GM18907 (cell line): ENCODE data around the gene KRTAP10-2.
"Not testable (repeated sequence)": the region's sequence is repeated elsewhere in the genome, so short reads cannot be mapped to it uniquely, and the experiment has no call there.

Experiments
- ATAC-seq: cut with Tn5 transposase; IDR thresholded peaks from one replicate; pipeline ENCODE4 v1.9.1; 2021; ENCODE audit warnings: mild to moderate bottlenecking, moderate library complexity; ENCODE audit not compliant: unreplicated experiment

KRTAP10-2 gene

DNA sequence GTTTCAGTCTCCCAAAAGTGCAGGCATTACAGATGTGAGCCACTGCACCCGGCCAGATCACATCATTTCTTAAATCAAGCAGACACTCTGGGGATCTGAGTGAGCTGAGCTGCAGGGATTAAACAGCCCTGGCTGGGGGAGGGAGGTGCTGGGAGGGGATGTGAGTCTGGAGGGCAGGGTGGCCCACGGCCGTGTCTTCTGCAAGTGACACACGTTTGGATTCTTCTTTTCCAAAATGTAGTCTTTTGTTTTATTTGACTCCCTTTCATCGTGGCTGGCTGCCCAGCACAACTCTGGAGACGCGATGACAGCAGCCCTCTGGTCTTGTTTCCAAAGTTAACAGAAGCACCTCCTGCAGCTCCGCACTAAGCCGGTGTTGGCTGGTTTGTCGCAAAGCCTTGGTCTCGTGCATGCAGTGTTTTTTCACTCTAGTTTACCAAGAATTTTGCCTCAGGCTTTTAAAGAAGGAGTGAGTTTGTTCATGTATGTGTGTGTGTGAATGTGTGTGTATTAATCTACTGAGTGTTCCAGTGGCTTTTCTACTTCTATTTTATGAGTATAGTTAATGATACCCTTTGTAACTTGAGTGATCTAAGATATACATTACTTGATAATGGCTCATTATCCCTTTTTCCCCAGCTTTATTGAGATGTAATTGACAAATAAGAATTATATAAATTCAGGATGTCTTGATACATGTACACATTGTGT lies 31.9 kb upstream of the KRTAP10-2 start:
- no peak for ATAC-seq

DNA sequence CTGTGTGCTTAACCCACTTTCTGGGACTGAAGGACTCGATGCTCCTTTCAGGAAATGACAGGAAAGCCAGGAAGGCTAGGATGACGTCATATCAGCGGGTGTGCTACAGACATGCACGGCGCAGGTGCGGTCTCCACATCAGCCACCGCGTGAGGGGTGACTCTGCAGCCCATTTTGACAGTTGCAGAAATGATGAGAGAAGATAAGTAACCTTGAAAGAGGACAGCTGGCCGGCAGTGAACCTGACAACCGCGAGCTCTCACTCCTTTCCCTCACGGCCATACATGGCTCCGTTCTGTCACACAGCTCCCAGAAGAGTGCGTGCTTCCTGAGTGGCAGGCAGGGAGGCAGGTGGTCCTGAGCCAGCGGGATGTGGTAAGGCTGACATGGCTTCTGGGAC lies 30.8 kb upstream of the KRTAP10-2 start:
- ATAC-seq: no peak

DNA sequence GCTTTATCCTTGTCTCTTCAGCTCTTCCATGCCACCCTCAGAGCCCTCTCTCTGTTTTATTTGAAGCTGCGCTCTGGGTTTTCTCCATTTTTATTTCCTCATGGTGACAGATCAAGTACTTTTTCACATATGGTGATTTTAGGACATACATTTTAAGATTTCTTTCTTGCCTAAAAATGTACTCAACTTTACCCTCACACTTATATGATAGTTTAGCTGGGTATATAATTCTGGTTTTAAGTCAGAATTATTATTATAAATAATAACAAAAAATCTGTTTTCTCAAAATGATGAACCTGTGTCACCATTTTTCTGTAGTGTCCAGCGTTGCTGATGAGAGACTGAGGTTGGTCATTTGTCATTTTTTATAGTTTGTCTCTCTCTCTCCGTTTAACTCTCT lies 29.9 kb upstream of the KRTAP10-2 start:
- ATAC-seq: no peak

DNA sequence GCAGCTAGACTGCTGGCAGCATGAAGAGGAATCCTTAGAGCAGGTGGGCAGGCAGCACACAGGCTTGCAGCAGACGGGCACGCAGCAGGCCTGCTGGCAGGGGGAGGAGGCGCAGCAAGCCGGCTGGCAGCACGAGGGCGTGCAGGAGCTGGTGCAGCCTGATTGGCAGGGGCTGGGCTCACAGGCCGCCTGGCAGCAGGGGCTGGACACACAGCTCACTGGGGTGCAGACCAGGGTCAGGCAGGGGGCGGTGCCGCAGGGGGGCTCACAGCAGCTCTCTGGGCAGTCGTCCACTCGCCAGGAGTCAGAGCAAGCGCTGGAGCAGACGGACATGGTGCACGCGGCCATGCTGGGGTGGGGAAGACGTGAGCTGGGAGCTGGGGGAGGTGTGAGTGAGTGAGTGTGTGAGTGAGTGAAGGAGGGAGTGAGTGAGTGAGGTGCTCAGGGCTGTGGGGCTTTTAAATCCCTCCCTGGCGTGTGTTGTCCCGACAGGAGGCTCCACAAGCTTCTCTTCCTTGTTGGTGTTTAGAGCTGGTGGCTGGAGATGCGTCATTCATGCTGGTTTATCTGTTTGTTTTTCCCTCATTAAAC lies 29.0 kb upstream of the KRTAP10-2 start, which contains the start of gene KRTAP10-5:
Gene KRTAP10-5, minus strand, starts transcription at position 374 of the 591 bp plus-strand sequence. Its CDS starts 26 bp downstream, at position 348.
- not testable (repeated sequence) for ATAC-seq

DNA sequence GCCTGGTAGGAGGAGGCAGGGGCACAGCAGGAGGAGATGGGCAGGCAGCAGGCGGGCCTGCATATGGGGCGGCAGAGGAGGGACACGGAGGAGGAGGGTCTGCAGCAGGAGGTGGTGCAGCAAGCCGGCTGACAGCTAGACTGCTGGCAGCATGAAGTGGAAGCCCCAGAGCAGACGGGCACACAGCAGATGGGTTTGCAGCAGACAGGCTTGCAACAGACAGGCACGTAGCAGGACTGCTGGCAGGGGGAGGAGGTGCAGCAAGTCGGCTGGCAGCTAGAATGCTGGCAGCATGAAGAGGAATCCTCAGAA lies 28.5 kb upstream of the KRTAP10-2 start:
- ATAC-seq: no peak

DNA sequence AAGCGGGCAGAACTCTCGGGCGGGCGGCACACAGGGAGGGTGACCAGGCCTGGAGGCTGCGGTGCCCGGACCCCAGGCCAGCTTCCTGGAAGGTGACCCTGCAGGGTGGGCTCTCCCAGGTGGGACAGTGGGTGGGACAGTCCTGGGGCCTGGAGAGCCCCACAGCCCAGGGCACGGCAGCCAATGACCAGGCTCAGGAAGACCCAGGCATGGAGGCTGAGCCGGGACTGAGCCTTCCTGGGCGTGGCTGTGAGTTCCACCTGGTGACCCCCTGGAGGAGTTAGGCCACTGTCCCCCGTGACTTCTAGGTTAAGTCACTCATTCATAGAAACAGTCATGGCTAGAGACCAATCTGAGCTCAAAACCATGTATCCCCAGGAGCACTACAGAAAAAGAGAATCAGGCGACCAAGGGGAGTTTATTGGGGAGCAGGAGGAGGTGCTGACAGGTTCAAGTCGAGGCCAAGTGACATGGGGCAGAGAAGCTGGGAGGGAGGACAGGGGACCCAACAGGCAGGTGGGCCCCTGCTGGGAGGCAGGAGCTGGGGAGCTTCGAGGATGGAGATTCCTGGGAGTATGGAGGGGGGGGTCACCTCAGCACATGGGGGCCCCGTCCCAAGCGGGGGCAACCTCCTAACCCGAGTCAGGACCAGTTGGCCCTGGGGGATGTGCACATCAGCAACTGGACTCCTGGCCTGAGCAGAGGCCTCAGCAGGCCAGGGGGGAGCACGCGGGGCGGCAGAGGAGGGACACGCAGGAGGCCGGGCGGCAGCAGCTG lies 27.9 kb upstream of the KRTAP10-2 start:
- no peak for ATAC-seq

DNA sequence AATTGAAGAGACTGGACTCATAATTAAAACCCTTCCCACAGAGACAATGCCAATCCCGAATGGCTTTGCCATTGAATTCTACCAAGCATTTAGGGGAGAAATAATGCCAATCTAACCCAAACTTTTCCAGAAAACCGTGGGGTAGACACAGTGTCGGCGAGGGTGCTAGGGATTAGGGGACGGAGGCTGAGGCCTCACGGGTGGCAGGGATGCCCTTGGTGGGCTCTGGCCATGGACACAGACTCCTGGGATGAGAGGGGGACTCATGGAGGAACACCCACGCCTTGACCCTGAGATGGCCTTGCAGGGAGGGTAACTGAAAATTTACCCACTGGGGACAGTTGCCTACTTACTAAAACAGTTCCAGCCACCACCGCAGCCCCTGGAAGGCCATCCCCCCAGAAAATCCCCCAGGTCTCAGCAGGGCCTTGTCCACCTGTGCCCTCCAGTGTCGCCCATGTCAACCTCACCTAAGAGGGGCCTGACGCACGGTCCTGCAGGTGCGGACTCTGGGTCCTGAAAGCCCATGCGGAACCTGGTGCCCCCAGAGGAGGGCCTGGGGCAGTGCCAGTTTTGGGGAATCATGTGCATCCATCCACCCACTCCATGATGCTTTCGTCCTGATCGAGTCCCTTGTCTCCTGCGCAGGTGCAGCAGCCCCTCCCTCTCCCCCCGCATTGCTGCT lies 27.2 kb upstream of the KRTAP10-2 start:
- ATAC-seq: no peak

DNA sequence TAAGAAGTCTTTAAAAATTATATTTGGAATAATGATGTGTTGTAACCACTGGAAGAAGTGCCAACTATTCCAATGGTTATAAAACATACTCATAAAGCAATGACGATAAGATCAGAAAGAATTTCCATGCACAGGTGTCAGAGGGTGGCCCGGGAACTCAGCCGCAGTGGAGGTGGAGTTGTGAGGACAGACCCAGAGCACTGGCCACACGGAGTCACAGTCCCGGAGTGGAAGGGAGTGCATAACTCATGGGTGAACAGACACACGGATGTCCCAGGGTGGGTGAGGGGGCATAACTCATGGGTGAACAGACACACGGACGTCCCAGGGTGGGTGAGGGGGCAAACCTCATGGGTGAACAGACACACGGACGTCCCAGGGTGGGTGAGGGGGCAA lies 24.7 kb upstream of the KRTAP10-2 start:
- ATAC-seq: no peak

DNA sequence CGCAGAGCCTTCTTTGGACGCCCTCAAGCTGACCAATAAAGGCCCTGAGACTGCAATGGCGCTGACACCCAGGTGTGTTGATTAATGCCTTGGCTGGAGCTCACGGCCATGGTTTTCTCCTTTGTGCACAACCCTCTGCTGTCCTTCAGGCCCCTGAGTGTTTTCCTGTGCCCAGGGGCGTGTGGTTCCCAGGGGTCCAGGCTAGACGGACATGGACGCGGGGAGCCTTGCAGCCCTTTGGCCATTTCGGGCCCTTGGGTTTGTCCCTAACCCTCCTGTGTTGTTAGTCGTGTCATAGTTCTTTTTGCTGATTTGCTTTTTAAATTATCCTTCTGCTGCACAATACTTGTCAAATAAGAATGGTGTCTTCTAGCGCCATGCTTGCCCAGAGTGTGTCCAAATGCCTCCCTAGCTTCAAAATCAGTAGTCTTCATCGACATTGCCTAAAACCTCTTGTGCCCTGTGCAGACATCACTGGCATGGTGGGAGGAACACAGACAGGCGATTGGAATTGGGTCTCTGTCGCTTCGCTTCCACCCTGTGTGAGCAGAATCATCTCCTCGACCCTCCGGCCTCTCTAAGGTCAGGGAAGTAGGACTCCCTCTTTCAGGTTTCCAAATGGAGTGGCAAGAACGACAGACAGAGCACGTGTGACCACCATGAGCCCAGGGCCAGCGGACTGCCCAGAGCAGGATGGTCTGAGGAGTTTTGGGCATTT lies 24.2 kb upstream of the KRTAP10-2 start:
- ATAC-seq: no peak

DNA sequence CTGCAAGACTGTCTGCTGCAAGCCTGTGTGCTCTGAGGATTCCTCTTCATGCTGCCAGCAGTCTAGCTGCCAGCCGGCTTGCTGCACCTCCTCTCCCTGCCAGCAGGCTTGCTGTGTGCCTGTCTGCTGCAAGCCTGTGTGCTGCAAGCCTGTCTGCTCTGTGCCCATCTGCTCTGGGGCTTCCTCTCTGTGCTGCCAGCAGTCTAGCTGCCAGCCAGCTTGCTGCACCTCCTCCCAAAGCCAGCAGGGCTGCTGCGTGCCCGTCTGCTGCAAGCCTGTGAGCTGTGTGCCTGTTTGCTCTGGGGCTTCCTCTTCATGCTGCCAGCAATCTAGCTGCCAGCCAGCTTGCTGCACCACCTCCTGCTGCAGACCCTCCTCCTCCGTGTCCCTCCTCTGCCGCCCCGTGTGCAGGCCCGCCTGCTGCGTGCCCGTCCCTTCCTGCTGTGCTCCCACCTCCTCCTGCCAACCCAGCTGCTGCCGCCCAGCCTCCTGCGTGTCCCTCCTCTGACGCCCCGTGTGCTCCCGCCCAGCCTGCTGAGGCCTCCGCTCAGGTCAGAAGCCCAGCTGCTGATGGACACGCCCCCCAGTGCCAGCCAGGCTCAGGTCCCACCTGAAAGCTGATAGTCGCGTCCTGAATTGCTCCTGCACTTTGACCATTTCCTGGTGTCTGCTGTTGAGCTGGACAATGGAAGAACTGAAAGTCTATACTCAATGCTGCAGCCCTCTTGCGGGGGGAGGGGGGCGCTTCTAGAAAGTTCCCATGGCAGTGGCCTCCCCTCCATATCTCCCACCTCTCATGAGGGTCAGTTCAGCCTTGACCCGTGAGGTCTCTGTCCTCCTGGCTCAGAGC lies 23.4 kb upstream of the KRTAP10-2 start:
- no peak for ATAC-seq

DNA sequence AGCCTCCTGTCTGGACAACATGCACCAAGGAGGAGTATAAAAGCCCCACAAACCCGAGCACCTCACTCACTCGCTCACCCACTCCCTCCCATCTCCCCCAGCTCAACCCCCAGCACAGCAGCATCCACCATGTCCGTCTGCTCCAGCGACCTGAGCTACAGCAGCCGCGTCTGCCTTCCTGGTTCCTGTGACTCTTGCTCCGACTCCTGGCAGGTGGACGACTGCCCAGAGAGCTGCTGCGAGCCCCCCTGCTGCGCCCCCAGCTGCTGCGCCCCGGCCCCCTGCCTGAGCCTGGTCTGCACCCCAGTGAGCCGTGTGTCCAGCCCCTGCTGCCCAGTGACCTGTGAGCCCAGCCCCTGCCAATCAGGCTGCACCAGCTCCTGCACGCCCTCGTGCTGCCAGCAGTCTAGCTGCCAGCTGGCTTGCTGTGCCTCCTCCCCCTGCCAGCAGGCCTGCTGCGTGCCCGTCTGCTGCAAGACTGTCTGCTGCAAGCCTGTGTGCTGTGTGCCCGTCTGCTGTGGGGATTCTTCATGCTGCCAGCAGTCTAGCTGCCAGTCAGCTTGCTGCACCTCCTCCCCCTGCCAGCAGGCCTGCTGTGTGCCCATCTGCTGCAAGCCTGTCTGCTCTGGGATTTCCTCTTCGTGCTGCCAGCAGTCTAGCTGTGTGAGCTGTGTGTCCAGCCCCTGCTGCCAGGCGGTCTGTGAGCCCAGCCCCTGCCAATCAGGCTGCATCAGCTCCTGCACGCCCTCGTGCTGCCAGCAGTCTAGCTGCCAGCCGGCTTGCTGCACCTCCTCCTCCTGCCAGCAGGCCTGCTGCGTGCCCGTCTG lies 22.5 kb upstream of the KRTAP10-2 start, which contains the start of gene KRTAP10-4:
Gene KRTAP10-4, plus strand, starts transcription at position 100 of the 827 bp plus-strand sequence. Its CDS starts 30 bp downstream, at position 130.
- ATAC-seq: not testable (repeated sequence)

DNA sequence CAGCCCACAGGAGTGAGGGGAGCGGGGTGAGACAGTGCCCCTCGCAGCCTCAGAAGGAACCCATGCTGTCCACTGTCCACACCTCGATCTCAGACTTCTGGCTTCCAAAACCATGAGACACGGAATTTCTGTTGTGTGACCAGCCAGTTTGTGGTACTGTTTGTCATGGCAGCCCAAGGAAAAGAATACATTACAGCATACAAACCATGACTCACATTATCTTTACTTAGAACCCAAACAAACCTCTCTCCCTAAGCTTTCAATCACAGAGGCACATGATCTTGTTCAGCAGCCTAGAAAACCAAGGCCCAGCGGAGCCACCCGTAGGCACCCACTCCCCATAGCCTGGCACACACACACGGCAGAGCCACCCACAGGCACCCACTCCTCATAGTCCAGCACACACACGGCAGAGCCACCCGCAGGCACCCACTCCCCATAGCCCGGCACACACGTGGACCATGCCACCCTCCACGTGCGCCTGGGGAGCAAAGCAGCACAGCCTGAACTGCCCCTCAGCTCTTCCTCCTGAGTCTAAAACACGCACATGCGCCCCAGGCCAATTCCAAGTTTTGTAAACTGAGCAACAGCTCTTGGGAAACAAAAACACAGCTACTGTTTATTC lies 21.8 kb upstream of the KRTAP10-2 start:
- ATAC-seq: no peak

DNA sequence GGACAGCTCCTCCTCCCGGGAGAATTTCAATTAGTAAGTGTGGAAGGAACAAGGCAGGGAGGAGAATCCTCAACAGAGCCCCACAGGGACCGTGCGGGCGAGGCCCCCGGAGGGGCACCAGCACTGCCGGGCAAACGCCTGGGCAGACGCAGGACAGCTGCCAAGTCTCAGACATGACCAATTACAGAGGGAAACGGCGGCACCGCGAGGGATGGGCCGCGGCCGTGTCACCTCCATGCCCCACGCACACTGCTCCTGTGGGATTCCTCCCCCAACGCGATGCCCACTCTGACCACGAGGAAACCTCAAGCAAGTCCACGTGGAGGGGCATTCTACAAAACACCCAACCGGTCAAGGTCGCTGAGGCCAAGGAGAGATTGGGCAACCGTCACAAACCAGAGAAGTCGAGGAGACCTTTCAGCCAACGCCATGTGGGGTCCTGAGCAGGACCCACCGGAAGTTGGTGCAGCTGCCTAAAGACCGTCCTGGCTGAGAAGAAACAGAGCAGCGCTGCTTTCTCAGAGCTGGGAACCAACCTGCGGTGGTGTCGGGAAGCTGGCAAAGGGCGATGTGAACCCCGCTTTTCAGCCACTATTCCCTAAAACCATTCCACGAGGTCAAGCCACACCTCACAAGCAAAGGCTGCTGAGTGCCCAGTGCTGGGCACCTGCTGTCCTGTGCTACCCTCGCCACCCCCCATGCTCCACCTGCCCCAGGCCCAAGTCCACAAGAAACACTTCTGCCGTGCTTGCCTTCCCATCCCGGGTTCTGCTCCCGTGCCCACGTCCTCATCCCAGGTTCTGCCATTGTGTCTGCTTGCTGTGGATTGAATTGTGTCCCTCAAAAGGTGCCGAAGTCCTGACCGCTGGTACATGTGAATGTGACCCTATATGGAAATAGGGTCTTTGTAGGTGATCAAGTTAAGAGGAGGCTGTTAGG lies 20.8 kb upstream of the KRTAP10-2 start:
- no peak for ATAC-seq

DNA sequence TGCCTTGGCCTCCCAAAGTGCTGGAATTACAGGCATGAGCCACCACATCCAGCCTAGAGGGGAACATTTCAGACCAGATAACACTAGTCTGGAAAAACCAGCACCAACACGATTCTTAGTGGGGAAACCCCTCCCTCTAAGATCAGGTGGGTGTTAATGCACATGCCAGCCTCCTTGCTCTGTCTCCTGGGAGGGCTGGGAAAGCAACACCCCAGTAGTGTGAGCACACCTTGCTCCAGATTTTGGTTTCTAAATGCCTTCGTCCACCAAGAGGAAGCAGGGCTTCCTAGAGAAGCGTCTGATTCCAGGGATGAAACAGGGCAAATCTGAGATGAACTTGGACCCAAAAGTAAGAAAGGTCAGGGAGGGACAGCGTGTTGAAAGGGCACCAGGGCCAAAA lies 20.0 kb upstream of the KRTAP10-2 start:
- ATAC-seq: no peak

DNA sequence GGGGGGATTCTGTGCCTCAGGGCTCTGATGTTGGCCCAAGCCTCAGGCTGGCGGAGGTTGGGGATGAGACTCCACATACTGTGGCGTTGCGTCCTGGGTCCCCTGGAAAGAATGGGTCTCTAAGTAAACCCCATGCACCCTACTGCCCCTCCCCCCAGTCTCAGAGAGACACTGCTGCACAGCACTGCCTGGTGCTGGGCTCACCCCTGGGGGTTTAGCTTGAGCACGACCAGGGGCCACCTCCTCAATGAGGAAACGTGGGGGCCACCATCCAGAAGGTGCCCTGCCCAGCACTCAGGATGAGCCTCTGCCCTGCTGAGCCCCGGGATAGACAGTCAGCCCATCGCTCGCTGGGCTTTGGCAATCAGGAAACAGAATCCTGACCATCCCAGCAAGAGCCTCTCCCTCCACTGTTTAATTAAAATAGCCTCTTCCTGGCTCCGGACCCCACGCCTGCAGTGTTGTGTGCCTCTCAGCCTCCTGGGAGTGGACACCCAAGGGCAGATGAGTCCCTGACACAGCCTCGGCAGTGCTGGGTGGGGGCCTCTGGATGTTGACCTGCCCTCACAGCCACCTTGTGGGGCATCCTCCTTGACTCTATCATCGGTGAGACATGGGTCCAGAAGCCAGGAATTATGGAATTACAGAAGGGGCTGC lies 18.7 kb upstream of the KRTAP10-2 start:
- ATAC-seq: no peak

DNA sequence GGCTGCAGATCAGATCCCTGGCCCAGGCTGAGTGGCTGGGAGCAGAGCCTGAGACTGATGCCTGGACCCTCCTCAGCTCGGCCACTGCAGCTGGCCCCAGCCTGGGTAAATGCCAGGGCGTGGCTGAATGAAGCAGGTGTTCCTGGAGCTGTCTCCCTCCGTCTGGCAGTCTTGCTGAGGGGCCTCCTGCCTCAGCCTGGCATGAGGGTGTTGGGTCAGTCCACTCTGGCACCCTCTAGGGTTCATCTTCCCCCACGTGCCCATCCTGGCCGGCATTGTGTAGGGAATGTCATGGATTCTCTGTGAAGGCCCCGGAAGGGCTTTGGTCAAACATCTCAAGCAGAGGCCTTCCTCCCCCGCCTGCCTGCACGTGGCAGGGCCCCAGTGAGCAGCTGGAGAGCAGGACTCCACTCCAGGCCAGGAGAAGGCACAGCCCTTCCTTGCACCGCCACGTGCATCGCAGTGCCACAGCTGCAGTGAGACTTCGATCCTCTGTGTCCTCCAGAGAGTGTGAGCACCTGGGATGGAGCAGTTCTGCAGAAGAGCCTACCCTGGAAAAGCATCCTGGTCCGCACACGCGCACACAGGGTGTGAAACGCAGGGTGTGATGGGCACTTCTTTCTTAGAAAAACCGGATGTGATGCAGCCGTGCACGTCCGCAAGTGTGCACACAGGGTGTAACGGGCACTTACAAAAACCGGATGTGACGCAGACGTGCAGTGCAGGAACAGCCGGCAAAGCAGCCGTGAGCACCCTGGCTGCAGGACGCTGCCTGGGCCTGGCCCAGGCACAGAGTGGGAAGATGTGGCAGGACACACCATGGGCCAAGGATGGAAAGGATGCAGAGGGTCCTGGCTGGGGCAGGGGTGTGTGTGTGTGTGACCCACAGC lies 17.6 kb upstream of the KRTAP10-2 start:
- no peak for ATAC-seq
